ENCODE measurements around the gene TSPAN15.

The TSPAN15 gene

GRCh38 chr10:69418052-69418752 lies 33.1 kb upstream of the TSPAN15 start:
- no peak for DNase-seq

DNA sequence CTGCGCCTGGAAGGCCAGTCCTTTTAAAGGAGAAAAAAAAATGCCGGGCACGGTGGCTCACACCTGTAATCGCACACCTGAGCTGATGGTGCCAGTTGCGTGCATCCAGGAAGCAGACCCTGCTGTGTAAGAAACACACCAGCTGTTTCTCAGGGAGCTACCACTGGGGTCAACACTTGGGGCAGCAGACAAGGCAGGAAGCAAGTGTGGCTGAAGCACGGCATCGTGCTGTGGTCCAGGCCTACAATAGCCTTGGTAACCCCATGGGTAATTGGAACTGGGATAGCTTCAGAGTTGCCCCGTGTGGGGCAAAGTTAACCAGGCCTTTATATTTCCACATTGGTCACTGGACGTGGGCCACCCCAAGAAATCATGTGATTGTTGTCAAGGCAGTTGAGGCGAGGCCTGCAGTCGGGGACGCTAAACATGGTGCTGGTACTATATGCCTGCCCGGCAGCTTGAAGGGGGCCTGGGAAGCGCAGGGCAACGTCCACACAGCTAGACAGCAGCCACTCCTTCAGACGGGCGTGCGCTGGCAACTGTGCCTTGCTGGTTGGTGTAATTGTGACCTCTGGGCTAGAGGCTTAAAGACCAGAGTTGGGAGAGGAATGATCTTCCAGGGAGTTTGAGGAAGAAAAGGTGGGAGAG lies 32.0 kb upstream of the TSPAN15 start:
- DNase-seq: no peak

GRCh38 chr10:69419744-69420126 lies 31.5 kb upstream of the TSPAN15 start:
- no peak for DNase-seq

GRCh38 chr10:69421611-69422308 lies 29.5 kb upstream of the TSPAN15 start:
- DNase-seq: no peak

DNA sequence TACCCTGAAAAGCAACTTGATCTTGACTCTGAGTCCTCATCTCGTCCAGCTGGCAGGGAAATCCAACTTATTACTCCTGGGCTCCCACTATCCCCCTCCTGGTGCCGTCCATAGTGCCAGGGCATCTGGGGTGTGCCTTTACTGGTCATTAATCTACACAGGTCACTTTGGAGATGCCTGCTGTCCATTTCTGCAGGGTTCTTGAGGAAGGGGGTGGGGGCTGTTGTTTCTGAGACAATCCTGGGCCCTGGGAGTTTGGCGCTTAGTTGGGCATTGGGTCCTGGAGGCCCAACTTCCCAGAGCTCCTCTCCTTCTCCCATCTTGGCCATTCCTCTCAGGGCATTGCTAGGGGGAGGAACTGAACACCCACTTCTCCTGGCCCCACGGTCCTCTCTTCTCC lies 28.6 kb upstream of the TSPAN15 start:
- DNase-seq: no peak

GRCh38 chr10:69425041-69425440 lies 26.2 kb upstream of the TSPAN15 start:
- no peak for DNase-seq

DNA sequence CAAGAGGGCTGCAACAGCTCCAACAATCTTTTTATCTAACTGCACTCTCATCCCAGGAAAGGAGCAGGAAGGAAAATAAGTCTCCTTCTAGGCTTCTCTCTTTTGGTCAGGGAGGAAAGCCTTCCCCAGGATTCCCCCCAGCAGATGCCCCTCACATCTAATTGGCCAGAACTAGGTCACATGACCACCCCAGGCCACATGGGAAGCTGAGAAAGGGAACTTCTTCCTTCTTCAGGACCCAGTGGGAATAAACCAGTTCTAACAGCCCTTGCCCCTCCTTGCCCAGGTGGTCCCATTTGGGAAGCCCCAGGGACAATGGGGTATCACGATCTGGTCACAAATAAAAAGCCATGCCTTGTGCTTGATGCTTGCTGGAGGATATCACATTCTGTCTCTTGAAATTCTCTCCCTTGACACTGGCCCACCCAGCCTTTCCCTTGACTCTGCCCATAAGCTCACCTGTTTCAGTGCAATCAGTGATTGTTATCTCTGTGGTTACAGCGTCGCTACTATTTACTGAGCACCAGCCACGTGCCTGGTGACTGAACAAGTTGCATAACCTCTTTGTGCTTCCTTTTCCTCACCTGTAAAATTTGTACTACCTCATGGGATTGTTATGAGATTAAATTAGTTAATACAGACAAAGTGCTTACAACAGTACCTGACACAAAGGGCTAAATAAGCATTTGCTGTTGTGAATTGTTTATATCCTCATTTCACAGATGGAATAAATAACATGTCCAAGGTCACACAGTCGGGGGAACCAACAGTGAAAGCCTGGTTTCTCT lies 25.6 kb upstream of the TSPAN15 start:
- DNase-seq: peak; percentile 61

- DNase-seq: no peak
Measured at GRCh38 chr10:69426376-69426727, 24.9 kb upstream of the TSPAN15 start.

GRCh38 chr10:69428165-69428564 lies 23.1 kb upstream of the TSPAN15 start:
- peak; percentile 35 for DNase-seq

DNA sequence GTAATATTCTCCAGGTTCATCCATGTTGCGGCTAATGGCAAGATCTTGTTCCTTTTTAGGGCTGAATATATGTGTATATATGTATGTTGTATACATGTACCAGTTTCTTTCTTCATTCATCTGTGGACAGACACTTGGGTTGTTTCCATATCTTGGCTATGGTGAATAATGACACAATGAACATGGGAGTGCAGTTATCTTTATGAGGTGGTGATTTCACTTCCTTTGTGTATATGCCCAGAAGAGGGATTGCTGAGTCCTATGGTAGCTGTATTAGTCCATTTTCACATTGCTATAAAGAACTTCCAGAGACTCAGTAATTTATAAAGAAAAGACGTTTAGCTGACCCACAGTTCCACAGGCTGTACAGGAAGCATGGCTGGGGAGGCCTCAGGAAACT lies 17.1 kb upstream of the TSPAN15 start:
- DNase-seq: no peak

- no peak for DNase-seq
Measured at GRCh38 chr10:69434926-69435325, 16.3 kb upstream of the TSPAN15 start.

DNA sequence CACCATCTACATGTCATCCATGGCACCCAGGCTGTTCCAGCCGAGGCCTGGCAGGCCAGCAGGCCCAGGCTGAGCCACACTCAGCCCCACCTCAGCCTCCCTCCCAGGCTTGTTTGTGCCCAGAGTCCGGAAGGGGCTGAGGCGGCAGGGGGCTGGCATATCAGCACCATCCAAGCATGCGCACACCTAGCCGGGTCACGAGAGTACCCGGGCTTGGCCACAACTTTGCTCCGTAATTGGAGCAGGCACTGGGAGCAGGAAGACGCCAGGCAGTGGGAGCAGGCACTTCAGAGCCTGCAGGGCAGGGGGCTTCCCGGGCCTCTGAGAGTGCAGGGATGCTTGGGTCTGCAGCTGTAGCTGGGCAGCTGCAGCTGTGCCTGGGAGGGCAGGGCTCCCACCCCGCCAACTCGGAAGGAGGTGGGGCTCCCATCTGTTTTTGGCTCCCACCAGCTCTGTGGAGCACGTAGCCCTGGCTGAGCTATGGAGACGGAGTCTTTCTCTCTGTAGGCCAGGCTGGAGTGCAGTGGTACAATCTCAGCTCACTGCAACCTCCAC lies 15.2 kb upstream of the TSPAN15 start:
- DNase-seq: no peak

GRCh38 chr10:69437321-69438259 lies 13.7 kb upstream of the TSPAN15 start:
- DNase-seq: no peak

GRCh38 chr10:69438536-69439349 lies 12.5 kb upstream of the TSPAN15 start:
- DNase-seq: no peak

DNA sequence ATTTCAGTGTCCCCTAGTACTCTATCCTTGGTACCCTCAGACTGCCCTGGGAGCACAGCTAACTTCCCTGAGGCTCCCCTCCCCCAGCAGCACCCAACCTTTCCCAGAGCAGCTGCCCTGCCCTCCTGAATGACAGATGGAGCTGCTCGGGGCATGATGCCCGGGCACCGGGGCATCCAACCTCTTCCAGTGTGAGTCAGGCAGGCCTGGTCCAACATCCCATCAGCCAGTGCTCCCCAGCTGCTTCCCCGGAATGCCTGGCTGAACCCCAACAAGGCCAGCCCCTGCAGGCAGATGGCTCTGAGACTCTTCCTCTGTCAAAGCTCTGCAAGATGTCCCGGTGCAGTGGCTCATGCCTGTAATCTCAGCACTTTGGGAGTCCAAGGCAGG lies 11.9 kb upstream of the TSPAN15 start:
- DNase-seq: no peak

DNA sequence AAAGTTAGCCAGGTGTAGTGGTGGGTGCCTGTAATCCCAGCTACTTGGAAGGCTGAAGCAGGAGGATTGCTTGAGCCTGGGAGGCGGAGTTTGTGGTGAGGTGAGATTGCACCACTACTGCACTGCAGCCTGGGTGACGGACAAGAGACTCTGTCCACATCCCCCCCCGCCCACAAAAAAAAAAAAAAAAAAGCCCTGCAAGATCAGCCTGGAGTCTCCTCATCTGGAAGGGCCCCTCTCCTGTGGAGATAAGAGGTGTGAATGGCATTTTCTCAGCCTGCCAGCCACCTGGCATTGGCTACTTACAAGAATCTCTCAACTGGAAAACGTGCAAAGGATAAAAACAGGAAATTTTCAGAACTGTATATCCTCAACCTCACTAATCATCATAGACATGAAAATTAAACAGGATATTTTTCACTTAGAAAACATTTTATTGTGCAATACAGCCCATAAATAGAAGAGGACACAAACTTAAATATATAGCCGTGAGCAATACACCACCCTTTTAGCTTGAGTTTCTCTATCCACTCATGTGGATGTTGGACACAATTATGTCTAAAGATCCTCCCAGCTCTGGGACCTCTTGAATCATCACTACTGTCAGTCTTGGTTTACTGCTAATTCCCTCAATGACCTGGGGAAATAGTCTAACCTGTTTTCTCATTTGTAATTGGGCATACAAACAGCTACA lies 11.3 kb upstream of the TSPAN15 start:
- no peak for DNase-seq

GRCh38 chr10:69443354-69443753 lies 7.9 kb upstream of the TSPAN15 start:
- DNase-seq: no peak

DNA sequence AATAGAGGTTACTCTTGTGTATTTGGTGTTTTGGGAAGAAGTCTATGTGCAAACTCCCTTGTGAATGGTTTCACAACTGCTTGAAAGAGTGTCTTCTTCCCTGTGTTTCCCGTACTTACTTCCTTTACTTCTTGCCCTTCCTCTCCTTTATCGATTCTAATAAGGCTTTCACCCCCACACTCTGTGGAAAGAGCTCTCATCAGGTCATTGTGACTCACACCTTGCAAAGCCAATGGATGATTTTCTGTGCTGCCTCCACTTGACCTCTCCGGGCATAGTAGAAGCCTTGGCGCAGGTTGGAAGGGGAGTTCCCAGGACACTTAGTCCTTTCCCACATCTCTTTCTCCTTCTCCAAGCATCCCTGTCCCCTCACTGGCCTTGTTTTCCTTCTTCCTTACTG lies 6.2 kb upstream of the TSPAN15 start:
- no peak for DNase-seq

DNA sequence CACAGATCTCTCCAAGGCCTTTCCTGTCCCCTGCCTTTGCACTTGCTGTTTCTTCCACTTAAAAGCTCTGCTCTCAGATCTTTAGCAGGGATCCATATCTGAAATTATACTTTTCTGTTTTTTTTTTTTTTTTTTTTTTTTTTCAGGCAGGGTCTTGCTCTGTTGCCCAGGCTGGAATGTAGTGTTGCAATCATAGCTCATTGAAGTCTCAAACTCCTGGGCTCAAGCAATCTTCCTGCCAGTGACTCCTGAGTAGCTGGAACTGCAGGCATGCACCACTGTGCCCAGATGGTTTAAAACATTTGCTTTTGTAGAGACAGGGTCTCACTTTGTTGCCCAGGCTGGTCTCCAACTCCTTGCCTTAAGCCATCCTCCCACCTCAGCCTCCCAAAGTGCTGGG lies 5.0 kb upstream of the TSPAN15 start:
- DNase-seq: no peak

DNA sequence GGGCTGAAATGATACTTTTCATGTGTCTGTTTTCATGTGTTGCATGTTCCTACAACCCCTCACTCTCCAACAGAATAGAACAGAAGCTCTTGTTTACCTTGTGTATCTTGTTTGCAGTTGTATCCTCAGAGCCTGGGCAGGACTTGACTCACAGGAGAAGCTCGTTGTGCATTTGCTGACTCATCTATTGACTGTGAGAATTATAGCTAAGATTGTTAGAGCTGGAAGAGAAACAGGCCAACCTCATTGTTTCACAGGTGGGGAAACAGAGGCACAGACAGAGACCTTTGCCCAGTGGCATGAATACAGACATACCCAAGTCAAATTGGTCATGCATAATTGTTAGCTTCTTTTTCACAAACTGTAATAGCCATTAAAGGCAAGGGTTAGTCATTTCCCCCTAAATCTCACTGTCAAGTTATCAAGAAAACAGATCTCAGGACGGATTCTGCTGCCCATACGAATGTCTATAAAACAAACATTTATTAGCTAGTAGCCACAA lies 4.6 kb upstream of the TSPAN15 start:
- no peak for DNase-seq

All from NCI-H1436 treated with DMSO at 0.1 percent for 48 hours (cell line).